Fibroblast of skin of right quadriceps (primary cell): ENCODE measurements around the gene FBXW4.

ENCODE experiments used
- DNase-seq: peaks from one replicate; pipeline ENCODE4 v3.0.0-alpha.2; 2013

Gene FBXW4, protein sequence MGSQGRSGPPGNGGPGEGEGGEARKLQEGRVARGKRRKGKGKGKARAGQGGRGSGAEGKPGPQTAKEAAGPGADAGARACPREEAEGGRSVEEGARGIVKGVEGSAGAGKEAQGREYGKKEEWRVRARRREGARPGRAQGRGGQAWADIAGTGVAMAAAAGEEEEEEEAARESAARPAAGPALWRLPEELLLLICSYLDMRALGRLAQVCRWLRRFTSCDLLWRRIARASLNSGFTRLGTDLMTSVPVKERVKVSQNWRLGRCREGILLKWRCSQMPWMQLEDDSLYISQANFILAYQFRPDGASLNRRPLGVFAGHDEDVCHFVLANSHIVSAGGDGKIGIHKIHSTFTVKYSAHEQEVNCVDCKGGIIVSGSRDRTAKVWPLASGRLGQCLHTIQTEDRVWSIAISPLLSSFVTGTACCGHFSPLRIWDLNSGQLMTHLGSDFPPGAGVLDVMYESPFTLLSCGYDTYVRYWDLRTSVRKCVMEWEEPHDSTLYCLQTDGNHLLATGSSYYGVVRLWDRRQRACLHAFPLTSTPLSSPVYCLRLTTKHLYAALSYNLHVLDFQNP

DNA sequence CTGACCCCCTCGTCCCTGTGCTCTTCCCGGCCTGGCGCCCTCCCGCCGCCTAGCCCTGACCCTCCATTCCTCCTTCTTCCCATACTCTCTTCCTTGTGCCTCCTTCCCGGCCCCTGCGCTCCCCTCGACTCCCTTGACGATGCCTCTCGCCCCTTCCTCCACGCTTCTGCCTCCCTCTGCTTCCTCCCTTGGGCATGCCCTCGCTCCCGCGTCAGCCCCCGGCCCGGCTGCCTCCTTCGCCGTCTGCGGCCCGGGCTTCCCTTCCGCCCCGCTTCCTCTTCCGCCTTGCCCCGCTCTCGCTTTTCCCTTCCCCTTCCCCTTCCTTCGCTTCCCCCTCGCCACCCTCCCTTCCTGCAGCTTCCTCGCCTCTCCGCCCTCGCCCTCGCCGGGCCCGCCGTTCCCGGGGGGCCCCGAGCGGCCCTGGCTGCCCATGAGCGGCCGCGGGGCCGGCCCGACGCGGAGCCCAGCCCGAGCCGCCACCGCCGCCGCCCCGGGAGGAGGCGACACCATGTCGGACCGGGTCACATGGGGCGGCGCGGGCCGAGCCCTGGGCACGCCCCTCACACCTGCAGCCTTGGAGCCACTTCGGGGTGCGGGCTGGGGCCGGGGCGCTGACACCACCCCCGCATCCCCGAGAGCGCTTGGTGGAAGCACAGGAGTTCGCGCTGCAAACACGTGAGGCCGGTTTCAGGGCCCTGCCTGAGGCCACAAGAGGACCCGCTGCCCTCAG is at the start of gene FBXW4:
Gene FBXW4 (minus strand): TSS at position 497 of the 730 bp plus-strand sequence. CDS start 65 bp downstream, at position 432.
- peak; percentile 43 for DNase-seq

DNA sequence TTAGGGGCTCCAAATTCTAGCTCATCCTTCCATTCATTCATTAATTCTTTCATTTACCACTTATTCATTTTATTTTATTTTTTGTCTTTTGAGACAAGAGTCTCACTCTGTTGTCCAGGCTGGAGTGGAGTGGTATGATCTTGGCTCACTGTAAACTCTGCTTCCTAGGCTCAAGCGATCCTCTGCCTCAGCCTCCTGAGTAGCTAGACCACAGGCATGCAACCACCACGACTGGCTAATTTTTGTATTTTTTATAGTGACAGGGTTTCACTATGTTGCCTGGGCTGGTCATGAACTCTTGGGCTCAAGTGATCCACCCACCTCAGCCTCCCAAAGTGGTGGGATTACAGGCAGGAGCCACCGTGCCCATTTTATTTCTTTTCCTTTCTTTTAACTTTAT is 49.3 kb upstream of the FBXW4 start:
- DNase-seq: no peak

DNA sequence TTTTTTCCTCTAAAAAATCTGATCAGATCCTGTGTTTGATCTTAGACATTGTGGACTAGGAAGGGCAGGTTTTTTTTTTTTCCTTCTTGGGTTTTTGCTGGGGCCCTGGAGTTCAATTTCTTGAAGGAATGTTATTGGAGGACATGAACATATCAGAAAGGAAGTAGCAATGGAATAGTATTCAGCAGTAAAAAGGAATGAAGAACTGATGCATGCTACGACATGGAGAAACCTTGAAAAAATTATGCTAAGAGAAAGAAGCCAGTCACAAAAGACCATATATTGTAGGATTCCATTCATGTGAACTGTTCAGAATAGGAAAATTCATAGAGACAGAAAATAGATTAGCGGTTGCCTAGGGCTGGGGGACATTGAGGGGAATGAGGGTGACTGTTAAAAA is 47.0 kb upstream of the FBXW4 start:
- DNase-seq: no peak

DNA sequence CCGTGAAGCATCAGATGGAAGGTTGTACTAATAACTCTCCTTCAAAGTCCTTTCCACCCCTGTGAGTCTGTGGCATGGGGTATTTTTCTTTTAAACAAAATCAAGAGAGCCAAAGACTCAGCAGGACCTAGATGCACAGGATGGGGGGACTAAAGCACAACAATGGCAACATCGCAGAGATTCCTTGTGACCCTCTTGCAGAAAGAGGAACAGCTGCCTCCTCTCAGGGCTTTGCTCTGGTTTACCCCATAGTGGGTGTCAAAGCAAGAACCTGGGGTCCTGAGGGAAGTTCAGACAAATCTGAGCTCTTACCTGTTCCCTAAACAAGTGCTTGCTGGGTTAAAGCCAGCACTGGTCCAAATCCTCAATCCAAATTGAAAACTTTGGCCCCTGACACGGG is 41.7 kb upstream of the FBXW4 start:
- DNase-seq: no peak

DNA sequence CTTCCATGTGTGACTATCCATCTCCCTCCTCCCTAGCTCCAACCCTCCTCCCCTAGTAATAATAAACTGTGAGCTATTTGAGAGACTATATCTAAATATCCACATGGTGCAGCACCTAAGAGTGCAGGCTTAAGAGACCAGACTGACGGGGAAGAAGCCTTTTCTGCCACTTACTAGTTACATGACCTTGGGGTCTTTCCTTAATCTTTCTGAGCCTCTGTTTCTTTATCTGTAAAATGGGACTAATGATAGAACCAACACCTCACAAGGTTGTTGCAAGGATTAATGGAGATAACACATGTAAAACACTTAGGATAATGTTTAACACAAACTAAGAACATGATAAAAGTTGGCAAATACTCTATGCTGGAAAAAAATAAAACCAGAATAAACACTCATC is 37.1 kb upstream of the FBXW4 start:
- no peak for DNase-seq

DNA sequence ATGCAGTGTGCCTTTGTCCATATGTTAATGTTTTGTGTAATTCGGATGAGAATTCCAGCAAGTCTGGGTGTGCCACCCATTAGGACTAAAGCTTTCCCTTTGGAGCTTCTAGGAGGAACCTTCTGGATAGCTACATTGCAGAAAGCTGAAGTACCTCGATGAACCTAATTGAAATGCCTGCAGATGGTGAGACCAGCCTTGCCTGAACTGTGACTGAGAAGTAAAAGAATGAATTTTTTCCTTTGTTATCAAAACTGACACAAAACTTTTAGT is 31.1 kb upstream of the FBXW4 start:
- DNase-seq: no peak

DNA sequence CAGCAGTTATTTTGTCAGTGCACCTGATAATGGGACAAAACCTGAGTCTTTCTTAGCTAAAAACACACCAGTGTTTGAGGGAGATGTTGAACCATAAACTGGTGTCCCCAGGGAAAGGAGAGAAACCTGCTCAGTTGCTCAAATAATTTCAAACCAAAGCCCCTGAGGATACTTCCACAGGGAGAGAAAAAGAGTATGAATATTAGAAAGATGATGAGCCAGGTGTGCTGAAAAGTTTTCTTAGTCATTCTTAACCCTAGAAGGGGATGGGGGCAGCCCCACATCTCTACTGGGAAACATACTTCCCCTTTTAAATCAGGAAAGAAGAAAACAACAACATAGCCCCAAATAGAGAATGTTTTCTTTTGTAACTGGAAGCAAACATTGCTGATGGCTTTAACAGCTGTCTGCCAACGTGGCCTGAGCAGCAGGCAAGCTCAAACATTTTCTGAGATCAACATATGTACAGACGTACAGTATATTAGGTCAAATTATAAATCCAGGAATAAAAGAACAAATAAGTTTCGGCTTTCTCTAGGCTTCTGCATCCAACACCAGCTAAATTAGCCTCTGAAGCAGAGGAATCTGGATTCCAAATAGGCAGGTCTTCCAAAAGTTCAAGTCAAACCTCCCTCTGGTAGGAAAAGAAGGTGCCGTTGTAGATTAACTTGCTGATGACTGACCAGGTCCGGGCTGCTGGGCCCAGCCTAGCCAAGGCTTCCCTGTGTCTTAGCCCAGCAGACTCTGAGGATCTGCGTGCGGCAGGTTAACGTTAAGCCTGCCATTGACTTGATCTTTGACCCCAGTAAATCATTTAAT is 30.5 kb upstream of the FBXW4 start:
- DNase-seq: no peak

DNA sequence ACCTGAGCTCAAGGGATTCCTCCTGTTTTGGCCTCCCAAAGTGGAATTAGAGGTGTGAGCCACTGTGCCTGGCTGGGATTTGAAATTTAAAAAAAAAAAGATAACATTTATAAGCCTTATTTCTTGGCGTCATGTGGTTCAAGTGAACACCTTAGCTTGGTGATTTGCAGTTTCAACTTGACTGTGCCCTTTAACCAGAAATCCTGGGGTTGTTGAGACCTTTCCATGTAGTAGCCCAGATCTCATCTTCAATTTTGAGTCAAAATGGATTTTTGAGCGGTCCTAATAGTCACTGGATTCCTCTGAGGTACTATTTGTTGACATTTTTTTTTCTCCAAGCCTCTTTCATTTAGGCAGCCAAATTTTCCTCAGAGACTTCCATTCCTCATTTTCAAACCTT is 29.5 kb upstream of the FBXW4 start:
- DNase-seq: no peak

DNA sequence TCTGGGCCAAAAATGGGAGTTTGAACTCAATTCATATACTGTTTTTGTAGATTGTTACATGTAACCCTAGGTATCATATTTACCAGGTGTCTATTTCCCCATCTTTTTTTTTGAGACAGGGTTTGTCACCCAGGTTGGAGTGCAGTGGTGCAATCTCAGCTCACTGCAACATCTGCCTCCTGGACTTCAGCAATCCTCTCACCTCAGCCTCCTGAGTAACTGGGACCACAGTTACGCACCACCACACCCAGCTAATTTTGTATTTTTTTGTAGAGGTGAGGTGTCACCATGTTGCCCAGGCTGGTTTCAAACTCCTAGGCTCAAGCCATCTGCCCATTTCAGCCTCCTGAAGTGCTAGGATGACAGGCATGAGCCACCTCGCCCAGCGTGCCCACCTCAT is 28.2 kb upstream of the FBXW4 start:
- no peak for DNase-seq

DNA sequence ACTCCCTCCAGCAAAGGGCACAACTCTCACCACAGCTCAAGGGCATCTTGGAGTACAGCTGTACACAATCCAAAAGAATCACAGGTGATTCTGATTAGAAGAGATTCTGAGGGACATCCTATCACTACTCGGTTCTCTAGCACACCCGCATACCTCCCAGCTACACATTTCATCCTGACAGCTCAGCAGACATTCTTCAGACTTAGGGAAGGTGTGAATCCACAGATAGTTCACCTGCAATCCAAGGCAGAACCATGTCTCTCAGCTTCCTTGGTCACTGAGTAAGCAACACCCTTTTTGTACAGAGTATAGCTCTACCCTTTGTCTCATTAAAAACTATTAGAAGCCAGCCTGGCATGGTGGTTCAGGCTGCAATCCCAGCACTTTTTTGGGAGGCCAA is 26.8 kb upstream of the FBXW4 start:
- DNase-seq: no peak

DNA sequence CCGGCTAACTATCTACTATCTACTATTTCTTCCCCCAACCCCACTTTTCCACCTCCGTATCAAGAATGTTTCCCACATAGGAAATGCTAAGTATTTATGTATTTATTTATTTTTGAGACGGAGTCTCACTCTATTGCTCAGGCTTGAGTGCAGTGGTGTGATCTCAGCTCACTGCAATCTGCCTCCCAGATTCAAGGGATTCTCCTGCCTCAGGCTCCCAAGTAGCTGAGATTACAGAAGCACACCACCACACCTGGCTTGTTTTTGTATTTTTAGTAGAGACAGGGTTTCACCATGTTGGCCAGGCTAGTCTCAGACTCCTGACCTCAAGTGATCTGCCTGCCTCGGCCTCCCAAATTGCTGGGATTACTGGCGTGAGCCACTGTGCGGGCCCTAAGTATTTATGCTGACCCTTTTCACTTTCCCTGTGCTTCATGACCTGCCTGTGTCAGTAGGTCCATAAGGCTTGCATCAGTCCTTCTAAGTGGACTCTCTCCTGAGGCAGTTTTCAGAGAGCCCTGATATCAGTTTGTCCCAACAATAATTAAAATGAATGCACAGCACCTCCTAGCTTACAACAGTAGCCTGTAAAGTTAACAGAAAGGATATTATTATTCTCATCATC is 25.7 kb upstream of the FBXW4 start:
- no peak for DNase-seq

DNA sequence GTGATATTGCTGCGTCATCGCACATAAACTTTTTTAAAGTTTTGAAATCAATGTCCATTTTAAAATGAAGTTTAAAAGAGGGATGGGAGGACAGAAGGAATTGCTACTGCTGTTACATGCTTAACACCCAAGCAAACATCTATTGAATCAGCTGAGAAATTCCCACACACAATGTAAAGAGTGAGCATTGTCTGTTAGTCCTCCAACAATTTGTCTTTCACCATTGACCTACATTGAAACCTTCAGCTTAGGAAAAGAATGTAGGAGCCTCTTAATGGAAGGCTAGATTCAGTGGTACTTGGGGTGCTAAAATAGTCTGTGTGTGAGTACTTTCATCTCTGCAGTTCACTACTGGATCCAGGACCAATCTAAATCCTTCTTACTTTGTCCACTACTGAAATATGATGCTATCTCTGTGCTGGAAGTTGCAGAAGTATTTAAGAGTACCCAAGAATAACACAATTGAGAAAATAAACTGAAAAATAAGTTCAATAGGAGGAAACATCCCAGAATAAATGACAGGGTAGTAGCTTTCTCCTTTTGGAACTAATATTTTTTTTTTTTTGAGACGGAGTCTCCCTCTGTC is 23.8 kb upstream of the FBXW4 start:
- no peak for DNase-seq

DNA sequence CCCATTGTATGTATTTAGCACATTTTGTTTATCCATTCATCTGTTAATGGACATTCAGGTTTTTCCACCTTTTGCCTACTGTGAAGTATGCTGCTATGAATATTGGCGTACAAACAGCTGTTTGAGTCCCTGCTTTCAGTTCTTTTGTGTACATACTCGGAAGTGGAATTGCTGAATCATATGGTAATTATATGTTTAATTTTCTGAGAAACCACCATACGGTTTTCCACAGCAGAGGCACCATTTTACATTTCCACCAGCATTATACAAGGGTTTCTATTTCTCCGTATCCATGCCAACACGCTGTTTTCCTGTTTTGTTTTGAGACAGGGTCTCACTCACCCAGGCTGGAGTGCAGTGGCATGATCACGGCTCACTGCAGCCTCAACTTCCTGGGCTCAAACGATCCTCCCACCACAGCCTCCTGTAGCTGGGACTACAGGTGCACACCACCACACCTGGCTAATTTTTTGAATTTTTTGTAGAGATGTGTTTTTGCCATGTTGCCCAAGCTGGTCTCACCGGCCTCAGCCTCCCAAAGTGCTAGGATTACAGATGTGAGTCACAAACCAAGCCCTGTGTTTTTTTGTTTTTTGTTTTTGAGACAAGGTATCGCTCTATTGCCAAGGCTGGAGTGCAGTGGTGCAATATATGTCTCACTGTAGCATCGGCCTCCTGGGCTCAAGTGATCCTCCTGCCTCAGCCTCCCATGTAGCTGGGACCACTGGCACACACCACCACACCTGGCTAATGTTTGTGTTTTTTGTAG is 22.1 kb upstream of the FBXW4 start:
- no peak for DNase-seq

DNA sequence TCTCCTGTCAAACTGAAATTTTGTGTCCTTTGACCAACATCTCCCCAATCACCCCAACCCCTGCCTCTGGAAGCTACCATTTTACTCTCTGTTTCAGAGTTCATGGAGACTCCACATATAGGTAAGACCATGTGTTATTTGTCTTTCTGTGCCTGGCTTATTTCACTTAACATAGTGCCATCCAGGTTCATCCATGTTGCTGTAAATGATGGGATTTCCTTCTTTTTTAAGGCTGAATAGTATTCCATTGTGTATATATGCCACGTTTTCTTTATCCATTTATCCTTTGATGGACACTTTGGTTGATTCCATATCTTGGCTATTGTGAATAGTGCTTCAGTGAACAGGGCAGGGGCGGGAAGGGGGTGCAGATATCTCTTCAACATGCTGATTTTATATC is 18.0 kb upstream of the FBXW4 start:
- no peak for DNase-seq

DNA sequence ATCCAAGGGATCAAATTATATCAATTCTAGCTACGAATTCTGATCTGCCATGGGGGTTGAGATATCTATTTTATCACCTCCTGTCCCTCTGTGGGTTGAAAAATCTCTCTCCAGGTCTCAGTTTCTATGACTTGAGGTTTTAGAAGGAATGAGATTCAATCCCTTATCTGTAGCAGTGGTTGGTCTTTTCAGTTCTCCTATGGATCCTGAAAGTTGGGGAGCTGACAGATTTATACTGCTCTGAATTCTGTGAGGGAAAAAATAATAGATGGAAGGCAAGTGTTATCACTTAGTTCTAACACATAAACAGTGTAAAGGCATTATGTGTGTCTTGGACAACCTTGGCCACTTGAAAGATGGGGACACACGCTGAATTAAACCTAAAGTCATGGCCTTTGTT is 15.8 kb upstream of the FBXW4 start:
- no peak for DNase-seq

DNA sequence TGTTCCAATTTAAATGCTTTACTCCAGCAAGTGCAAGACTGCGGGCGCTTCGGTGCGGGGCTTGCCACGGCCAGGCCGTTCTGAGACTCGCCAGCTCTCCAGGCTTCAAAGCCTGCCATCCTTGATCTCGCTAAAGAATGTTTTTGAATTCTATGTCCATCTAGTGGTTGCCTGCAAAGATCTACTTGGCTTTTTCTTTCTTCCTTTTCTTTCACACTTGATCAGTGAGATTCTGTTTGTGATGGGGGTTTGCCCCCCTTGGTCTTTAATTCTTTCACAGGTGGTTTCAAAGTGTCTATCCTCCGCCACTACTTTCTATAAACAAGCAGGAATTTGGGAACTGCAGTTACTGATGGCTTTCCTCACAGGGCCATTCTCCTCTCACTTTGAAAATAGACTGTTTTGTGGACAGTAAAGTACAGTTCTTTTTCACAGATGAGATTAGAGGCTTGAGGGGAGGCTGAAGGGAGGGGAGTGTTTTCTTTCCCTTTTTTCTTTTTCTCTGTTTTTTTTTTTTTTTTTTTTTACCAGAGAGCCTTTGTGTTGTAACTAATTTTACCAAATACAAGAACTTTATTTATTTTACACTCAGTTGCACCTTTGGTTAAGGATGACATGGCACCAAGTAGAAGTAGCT is 15.2 kb upstream of the FBXW4 start:
- no peak for DNase-seq

DNA sequence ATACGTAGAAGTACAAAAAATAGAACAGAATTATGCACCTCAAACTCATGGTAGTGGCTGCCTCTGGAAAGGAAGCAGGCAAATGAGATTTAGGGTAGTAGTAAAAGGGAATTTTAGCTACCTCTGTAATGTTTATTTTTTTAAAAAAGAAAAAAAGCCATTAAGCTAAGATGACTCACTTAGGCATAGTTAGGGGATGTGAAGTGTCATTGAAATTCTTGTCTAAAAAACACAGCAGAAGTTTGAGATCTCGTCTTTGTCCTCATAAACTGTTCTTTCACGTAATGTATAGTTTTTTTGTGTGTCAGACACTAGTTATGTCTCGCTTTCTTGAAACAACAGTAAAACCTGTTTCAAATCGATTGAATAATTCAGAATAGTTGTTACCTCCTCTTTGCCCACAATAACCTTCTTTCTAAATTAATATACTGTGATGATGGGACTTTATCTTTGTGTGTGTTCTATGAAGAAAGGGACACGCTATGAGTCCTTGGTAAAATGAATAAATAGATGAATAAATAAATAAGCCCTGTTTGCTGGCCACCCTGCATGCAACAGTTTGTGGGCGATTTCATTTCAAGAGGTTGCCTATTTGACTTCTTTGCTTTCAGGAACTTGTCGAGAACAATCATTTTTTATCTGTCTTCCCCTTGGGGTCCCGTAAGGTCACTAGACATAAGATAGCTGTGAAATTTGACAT is 14.5 kb upstream of the FBXW4 start:
- DNase-seq: peak; percentile 5

DNA sequence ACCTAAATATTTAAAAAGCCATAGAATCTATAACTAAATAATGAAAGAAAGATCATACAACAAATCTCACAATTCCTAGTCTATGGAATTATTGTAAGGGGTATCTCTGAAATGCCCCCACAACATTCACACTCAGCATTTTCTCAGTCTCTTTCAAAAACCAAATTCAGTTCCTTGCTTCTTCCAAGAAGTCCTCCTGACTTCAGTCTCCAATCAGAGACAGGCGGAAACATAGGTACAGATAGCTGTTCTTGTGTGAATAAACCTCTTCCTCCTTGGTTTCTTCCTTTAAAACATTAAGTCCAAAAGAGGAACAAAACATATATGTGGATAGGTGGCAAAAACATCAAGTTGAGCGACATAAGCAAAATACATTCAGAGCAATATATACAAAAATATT is 13.9 kb upstream of the FBXW4 start:
- DNase-seq: no peak

DNA sequence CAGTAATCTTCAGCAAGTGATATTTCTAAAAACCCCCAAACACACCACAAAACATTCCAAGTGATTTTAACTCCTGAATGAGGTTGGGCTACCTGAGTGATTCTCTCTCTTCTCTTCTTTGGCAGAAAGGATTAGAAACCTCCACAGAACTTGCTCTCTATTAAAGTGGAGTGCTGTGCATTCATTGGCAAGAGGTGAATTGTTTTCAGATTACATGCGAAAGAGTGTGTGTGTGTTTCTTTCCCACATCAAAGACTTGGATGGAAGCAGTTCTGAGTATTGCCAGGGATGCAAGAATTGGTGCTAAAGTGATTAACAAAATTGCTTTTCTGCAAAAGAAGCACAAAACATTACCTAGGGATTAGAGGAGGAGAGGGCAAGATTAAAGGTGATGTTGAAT is 13.1 kb upstream of the FBXW4 start:
- no peak for DNase-seq

DNA sequence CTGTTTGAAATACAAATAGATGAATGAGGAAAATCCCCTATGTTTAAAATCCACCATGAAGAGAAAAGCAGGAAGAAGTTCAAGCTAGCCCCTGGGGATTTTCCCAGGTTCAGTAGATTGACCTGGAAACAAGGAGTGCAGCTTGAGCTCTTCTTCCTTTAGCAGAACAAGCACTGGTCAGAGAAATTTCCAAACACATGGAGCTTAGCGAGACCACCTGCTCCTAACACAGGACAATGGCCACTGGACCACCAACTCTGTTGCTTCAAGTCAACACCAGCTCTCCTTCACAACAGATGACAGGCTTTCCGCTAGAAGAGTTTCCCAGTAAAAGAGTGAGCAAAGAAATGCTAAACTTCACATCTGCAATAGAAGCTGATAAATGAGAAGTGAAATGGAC is 9.4 kb upstream of the FBXW4 start:
- no peak for DNase-seq

DNA sequence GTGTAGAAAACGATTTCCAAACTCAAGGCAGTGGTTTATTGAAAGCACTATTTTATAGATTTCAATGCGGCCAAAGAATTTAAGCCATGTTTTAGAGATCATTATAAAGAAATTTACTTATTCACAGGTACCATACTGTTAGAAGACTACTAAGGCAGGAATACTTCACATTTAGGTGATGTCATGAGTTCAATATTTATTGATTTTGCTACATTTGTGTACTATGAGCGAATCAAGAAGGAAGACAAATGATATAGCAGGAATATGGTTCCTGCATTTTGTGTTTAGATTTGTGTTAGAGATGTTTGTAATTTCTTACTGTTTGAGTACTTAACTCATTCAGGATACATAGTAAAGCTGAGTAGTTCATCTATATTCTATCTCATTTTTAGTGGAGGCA is 1.7 kb upstream of the FBXW4 start:
- DNase-seq: no peak
